OCI-M1 (cell line): ENCODE data around the gene IGF1R.

Experiments
- DNase-seq: peaks from one replicate; lab custom pipeline; 2025; lab: John Stamatoyannopoulos, UW

The IGF1R gene

GRCh38 chr15:98887976-98888375, 239.6 kb downstream of the IGF1R start:
- no peak for DNase-seq

GRCh38 chr15:98888820-98889479, 240.6 kb downstream of the IGF1R start:
- DNase-seq: peak; percentile 25

- DNase-seq: no peak
Measured at GRCh38 chr15:98889930-98890695, 241.8 kb downstream of the IGF1R start.

GRCh38 chr15:98891301-98891700, 243.0 kb downstream of the IGF1R start:
- no peak for DNase-seq

GRCh38 chr15:98893401-98893800, 245.1 kb downstream of the IGF1R start:
- DNase-seq: no peak

GRCh38 chr15:98894312-98894711, 246.0 kb downstream of the IGF1R start:
- no peak for DNase-seq

GRCh38 chr15:98896002-98896721, 247.8 kb downstream of the IGF1R start:
- no peak for DNase-seq

- DNase-seq: no peak
Measured at GRCh38 chr15:98896802-98897732, 248.7 kb downstream of the IGF1R start.

GRCh38 chr15:98898122-98898521, 249.8 kb downstream of the IGF1R start:
- no peak for DNase-seq

- no peak for DNase-seq
Measured at GRCh38 chr15:98899272-98900021, 251.1 kb downstream of the IGF1R start.

- no peak for DNase-seq
Measured at GRCh38 chr15:98900356-98900755, 252.0 kb downstream of the IGF1R start.

- DNase-seq: no peak
Measured at GRCh38 chr15:98901434-98902072, 253.2 kb downstream of the IGF1R start.

GRCh38 chr15:98902931-98903330, 254.6 kb downstream of the IGF1R start:
- no peak for DNase-seq

- no peak for DNase-seq
Measured at GRCh38 chr15:98903377-98904018, 255.2 kb downstream of the IGF1R start.

GRCh38 chr15:98904544-98904943, 256.2 kb downstream of the IGF1R start:
- peak; percentile 77 for DNase-seq

GRCh38 chr15:98905963-98906711, 257.8 kb downstream of the IGF1R start:
- DNase-seq: no peak

GRCh38 chr15:98906712-98907083, 258.4 kb downstream of the IGF1R start:
- DNase-seq: no peak

- DNase-seq: no peak
Measured at GRCh38 chr15:98907927-98908471, 259.7 kb downstream of the IGF1R start.
